HepG2 (cell line): ENCODE data around the gene PRICKLE3.

Experiments
- CTCF ChIP-seq: sonication (generic); formaldehyde crosslinking; IDR thresholded peaks from 2 replicates; pipeline ENCODE4 v1.5.0; 2020; ENCODE audit warnings: mild to moderate bottlenecking, missing genetic modification reagents, moderate library complexity
- SUZ12 ChIP-seq: fragments of 150-350 bp; IDR thresholded peaks from 2 replicates; pipeline ENCODE4 v1.6.1; 2014; ENCODE audit warnings: low read depth, low read length
- TOPORS ChIP-seq: sonication (generic); formaldehyde crosslinking; IDR thresholded peaks from 2 replicates; pipeline ENCODE4 v1.8.0; 2023; ENCODE audit warnings: mild to moderate bottlenecking, missing genetic modification reagents
- ZNF205 ChIP-seq: IDR thresholded peaks from 2 replicates; pipeline ENCODE4 v1.6.1; 2018; ENCODE audit warnings: missing biosample characterization, missing genetic modification reagents
- ZNF225 ChIP-seq: sonication (generic); formaldehyde crosslinking; IDR thresholded peaks from 2 replicates; pipeline ENCODE4 v1.4.0; 2020; ENCODE audit warnings: mild to moderate bottlenecking, missing genetic modification reagents
- ZNF460 ChIP-seq: sonication (generic); formaldehyde crosslinking; IDR thresholded peaks from 2 replicates; pipeline ENCODE4 v1.5.1; 2020; ENCODE audit warnings: missing genetic modification reagents, mild to moderate bottlenecking, borderline replicate concordance
- ZNF839 ChIP-seq: sonication (generic); formaldehyde crosslinking; IDR thresholded peaks from 2 replicates; pipeline ENCODE4 v1.4.0; 2020; ENCODE audit warnings: missing genetic modification reagents, mild to moderate bottlenecking, borderline replicate concordance
- TF ChIP-seq, protein P1 (sequence below): sonication (generic); formaldehyde crosslinking; IDR thresholded peaks from 2 replicates; pipeline ENCODE4 v1.4.0; 2020; ENCODE audit warnings: low read depth, missing genetic modification reagents
- TF ChIP-seq, protein P2 (sequence below): sonication (generic); formaldehyde crosslinking; IDR thresholded peaks from 2 replicates; pipeline ENCODE4 v1.4.0; 2020; ENCODE audit warnings: missing genetic modification reagents, borderline replicate concordance
- TF ChIP-seq, protein P3 (sequence below): sonication (generic); formaldehyde crosslinking; IDR thresholded peaks from 2 replicates; pipeline ENCODE4 v1.4.0; 2020; ENCODE audit warnings: missing genetic modification reagents
- TF ChIP-seq, protein P4 (sequence below): conservative IDR thresholded peaks from 2 replicates; pipeline ENCODE4 v1.6.1; 2018; ENCODE audit warnings: missing genetic modification reagents

- TF ChIP-seq ZNF205 (CRISPR knock-in tag) (no peak), CTCF (CRISPR knock-in tag) (no peak), TOPORS (CRISPR knock-in tag) (no peak), ZNF225 (CRISPR knock-in tag) (no peak), ZNF839 (CRISPR knock-in tag) (no peak), SUZ12 (no peak), ZNF460 (CRISPR knock-in tag) (no peak)
- TF ChIP-seq, protein P1, sequence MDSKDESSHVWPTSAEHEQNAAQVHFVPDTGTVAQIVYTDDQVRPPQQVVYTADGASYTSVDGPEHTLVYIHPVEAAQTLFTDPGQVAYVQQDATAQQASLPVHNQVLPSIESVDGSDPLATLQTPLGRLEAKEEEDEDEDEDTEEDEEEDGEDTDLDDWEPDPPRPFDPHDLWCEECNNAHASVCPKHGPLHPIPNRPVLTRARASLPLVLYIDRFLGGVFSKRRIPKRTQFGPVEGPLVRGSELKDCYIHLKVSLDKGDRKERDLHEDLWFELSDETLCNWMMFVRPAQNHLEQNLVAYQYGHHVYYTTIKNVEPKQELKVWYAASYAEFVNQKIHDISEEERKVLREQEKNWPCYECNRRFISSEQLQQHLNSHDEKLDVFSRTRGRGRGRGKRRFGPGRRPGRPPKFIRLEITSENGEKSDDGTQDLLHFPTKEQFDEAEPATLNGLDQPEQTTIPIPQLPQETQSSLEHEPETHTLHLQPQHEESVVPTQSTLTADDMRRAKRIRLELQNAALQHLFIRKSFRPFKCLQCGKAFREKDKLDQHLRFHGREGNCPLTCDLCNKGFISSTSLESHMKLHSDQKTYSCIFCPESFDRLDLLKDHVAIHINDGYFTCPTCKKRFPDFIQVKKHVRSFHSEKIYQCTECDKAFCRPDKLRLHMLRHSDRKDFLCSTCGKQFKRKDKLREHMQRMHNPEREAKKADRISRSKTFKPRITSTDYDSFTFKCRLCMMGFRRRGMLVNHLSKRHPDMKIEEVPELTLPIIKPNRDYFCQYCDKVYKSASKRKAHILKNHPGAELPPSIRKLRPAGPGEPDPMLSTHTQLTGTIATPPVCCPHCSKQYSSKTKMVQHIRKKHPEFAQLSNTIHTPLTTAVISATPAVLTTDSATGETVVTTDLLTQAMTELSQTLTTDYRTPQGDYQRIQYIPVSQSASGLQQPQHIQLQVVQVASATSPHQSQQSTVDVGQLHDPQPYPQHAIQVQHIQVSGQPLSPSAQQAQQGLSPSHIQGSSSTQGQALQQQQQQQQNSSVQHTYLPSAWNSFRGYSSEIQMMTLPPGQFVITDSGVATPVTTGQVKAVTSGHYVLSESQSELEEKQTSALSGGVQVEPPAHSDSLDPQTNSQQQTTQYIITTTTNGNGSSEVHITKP (CRISPR knock-in tag): no peak
- TF ChIP-seq, protein P2, sequence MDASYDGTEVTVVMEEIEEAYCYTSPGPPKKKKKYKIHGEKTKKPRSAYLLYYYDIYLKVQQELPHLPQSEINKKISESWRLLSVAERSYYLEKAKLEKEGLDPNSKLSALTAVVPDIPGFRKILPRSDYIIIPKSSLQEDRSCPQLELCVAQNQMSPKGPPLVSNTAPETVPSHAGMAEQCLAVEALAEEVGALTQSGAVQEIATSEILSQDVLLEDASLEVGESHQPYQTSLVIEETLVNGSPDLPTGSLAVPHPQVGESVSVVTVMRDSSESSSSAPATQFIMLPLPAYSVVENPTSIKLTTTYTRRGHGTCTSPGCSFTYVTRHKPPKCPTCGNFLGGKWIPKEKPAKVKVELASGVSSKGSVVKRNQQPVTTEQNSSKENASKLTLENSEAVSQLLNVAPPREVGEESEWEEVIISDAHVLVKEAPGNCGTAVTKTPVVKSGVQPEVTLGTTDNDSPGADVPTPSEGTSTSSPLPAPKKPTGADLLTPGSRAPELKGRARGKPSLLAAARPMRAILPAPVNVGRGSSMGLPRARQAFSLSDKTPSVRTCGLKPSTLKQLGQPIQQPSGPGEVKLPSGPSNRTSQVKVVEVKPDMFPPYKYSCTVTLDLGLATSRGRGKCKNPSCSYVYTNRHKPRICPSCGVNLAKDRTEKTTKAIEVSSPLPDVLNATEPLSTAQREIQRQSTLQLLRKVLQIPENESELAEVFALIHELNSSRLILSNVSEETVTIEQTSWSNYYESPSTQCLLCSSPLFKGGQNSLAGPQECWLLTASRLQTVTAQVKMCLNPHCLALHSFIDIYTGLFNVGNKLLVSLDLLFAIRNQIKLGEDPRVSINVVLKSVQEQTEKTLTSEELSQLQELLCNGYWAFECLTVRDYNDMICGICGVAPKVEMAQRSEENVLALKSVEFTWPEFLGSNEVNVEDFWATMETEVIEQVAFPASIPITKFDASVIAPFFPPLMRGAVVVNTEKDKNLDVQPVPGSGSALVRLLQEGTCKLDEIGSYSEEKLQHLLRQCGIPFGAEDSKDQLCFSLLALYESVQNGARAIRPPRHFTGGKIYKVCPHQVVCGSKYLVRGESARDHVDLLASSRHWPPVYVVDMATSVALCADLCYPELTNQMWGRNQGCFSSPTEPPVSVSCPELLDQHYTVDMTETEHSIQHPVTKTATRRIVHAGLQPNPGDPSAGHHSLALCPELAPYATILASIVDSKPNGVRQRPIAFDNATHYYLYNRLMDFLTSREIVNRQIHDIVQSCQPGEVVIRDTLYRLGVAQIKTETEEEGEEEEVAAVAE (CRISPR knock-in tag): no peak
- TF ChIP-seq, protein P3, sequence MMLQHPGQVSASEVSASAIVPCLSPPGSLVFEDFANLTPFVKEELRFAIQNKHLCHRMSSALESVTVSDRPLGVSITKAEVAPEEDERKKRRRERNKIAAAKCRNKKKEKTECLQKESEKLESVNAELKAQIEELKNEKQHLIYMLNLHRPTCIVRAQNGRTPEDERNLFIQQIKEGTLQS (CRISPR knock-in tag): no peak
- TF ChIP-seq, protein P4, sequence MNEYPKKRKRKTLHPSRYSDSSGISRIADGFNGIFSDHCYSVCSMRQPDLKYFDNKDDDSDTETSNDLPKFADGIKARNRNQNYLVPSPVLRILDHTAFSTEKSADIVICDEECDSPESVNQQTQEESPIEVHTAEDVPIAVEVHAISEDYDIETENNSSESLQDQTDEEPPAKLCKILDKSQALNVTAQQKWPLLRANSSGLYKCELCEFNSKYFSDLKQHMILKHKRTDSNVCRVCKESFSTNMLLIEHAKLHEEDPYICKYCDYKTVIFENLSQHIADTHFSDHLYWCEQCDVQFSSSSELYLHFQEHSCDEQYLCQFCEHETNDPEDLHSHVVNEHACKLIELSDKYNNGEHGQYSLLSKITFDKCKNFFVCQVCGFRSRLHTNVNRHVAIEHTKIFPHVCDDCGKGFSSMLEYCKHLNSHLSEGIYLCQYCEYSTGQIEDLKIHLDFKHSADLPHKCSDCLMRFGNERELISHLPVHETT (CRISPR knock-in tag): no peak
These were observed 38.9 kb downstream of the PRICKLE3 start for GRCh38 chrX:49147282-49147681.
